Stimulated activated naive CD8-positive, alpha-beta T cell treated with anti-CD3 and anti-CD28 coated beads, Interleukin-15, Interleukin-2, amounts not matched to agents 100 ng/mL and 50 ng/mL, for 24 hours (primary cell): ENCODE data around the gene CIROP.

Experiments used
- H3K27ac Mint-ChIP-seq: one replicate; pipeline ENCODE4 v1.8.0; 2021; ENCODE audit warnings: mild to moderate bottlenecking, mixed read lengths
- H3K27me3 Mint-ChIP-seq: one replicate; pipeline ENCODE4 v1.8.0; 2021; ENCODE audit warnings: mixed read lengths
- H3K36me3 Mint-ChIP-seq: one replicate; pipeline ENCODE4 v1.8.0; 2021; ENCODE audit warnings: low read depth, mixed read lengths
- H3K4me1 Mint-ChIP-seq: one replicate; pipeline ENCODE4 v1.8.0; 2021; ENCODE audit warnings: low read depth, mixed read lengths
- H3K4me3 Mint-ChIP-seq: one replicate; pipeline ENCODE4 v1.8.0; 2021; ENCODE audit warnings: mild to moderate bottlenecking, mixed read lengths
- H3K9me3 Mint-ChIP-seq: one replicate; pipeline ENCODE4 v1.8.0; 2021; ENCODE audit warnings: mixed read lengths

CIROP gene

GRCh38 chr14:23074906-23075305 is 29.9 kb downstream of the CIROP start:
- Mint-ChIP-seq H3K9me3 (no peaks in the 10 kb centered on the region), H3K4me3 (no peak overlapping the region), H3K27me3 (no peaks in the 10 kb centered on the region), H3K4me1 (peaks cover 35% of the 10 kb centered on the region), H3K27ac (no peak overlapping the region), H3K36me3 (peaks cover 76% of the 10 kb centered on the region)

DNA sequence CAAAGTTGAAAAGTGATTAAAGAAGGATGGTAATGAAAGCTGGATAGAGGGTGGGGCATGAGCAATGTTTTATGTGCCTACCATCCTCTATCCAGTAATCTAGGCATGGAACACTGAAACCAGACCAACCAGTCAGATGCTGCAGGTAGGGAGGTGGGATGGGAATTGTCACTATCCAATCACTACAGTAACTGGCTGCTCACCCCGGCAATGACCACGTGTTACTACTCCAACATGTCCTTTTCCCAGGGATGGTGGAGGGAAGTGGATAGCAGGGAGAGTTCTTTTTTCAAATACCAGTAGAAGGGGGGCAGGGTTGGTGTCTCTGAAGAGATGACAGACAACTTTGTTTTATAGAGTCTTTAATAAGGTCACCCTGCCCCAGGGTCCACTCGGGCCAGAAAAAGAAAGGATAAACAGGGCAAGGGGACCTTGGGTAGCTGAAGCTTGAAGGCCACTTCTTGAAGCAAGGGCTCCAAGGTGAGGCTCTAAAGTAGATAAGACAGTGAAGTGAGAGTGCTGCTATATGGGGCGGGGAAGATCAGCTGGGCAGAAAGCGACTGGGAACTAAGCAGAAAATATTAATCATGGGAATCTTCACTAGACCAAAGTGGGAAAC is 32.8 kb downstream of the CIROP start:
- Mint-ChIP-seq H3K27ac (peak overlapping the region; percentile 97), H3K36me3 (peaks cover 67% of the 10 kb centered on the region), H3K9me3 (no peaks in the 10 kb centered on the region), H3K4me1 (peaks cover 40% of the 10 kb centered on the region), H3K4me3 (peak overlapping the region; percentile 95), H3K27me3 (no peaks in the 10 kb centered on the region)

- Mint-ChIP-seq H3K9me3 (no peaks in the 10 kb centered on the region), H3K27me3 (no peaks in the 10 kb centered on the region), H3K4me3 (peak overlapping the region; percentile 95), H3K27ac (peak overlapping the region; percentile 97), H3K4me1 (peaks cover 40% of the 10 kb centered on the region), H3K36me3 (peaks cover 63% of the 10 kb centered on the region)
These were observed 33.4 kb downstream of the CIROP start for GRCh38 chr14:23071244-23071920.

DNA sequence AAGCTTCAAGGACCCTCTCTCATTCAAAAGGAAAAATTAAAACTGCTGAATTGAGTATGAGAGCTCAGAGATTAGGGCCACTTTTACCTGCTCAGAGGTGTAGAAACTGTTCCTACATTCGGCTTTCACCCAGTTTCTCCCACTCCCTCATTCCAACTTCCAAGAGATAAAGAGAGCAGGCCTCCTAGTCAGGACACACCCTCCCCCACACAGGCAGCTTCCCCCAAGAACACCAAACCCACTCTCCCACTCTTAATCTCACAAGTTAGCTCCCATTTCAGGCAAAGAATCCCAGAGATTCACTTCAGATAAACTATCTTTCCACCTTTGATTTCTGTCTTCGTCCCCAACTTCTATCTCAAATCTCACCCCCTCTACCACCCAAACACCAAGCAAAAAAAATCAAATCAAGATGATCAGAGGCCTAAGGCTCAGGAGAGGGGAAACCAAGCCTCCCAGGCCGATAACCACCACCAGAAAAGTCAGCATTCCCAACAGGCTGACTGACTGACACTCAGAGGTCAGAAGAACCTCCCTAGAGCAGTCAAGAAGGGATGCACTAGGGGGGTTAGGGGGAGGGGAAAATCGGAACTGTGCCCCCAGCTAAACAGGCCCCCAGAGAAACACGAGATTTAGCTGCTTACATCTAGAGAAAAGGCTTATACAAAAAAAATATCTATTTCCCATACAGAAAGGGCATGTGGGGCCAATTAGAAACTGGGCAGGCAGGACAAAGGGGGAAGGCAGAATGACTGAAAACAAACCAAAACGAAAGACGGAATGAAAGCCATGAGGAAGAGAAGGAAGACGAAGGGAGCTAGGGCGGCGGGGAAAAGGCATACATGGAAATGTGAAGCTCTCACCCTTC is 34.3 kb downstream of the CIROP start:
- Mint-ChIP-seq H3K36me3 (peaks cover 65% of the 10 kb centered on the region), H3K27me3 (no peaks in the 10 kb centered on the region), H3K27ac (peak overlapping the region; percentile 97), H3K4me1 (peaks cover 47% of the 10 kb centered on the region), H3K9me3 (no peaks in the 10 kb centered on the region), H3K4me3 (peak overlapping the region; percentile 95)

DNA sequence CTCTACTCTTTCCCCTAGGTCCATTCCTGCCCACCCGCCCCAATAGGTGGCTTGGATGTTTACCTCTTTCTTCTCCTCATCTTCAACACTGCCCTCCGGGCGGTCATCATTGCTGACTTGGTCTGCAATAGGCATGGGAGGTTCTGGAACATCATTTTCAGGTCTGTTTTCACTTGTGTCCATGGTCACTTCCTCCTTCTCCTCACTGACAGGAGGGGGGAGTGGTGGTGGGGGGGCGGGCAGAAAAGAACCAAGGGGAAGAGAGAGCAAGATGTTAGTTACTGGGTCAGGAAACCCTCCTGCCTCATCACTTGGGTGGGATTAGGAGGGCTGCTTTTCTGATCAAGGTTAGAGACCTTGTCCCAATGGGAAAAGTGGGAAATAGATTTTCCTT is 35.4 kb downstream of the CIROP start:
- Mint-ChIP-seq H3K9me3 (no peaks in the 10 kb centered on the region), H3K27ac (peak overlapping the region; percentile 72), H3K27me3 (no peaks in the 10 kb centered on the region), H3K4me3 (peak overlapping the region; percentile 95), H3K4me1 (peaks cover 47% of the 10 kb centered on the region), H3K36me3 (peaks cover 66% of the 10 kb centered on the region)

- H3K36me3 Mint-ChIP-seq = peaks cover 69% of the 10 kb centered on the region
- H3K27ac Mint-ChIP-seq = peak overlapping the region; percentile 72
- H3K27me3 Mint-ChIP-seq = no peaks in the 10 kb centered on the region
- H3K9me3 Mint-ChIP-seq = no peaks in the 10 kb centered on the region
- peak overlapping the region; percentile 51 for H3K4me3 Mint-ChIP-seq
- H3K4me1 Mint-ChIP-seq = peaks cover 47% of the 10 kb centered on the region
These were observed 35.9 kb downstream of the CIROP start for GRCh38 chr14:23068789-23069412.

GRCh38 chr14:23067847-23068788 is 36.7 kb downstream of the CIROP start:
- Mint-ChIP-seq H3K4me3 (peak overlapping the region; percentile 51), H3K4me1 (peaks cover 47% of the 10 kb centered on the region), H3K27ac (peak overlapping the region; percentile 40), H3K9me3 (no peaks in the 10 kb centered on the region), H3K36me3 (peaks cover 77% of the 10 kb centered on the region), H3K27me3 (no peaks in the 10 kb centered on the region)

GRCh38 chr14:23066855-23067744 is 37.7 kb downstream of the CIROP start:
- no peak overlapping the region for H3K27ac Mint-ChIP-seq
- peaks cover 78% of the 10 kb centered on the region for H3K36me3 Mint-ChIP-seq
- H3K4me3 Mint-ChIP-seq = no peak overlapping the region
- no peaks in the 10 kb centered on the region for H3K27me3 Mint-ChIP-seq
- no peaks in the 10 kb centered on the region for H3K9me3 Mint-ChIP-seq
- peaks cover 39% of the 10 kb centered on the region for H3K4me1 Mint-ChIP-seq

GRCh38 chr14:23066368-23066767 is 38.4 kb downstream of the CIROP start:
- peaks cover 32% of the 10 kb centered on the region for H3K4me1 Mint-ChIP-seq
- H3K27me3 Mint-ChIP-seq = no peaks in the 10 kb centered on the region
- no peak overlapping the region for H3K27ac Mint-ChIP-seq
- H3K9me3 Mint-ChIP-seq = no peaks in the 10 kb centered on the region
- H3K4me3 Mint-ChIP-seq = no peak overlapping the region
- H3K36me3 Mint-ChIP-seq = peaks cover 74% of the 10 kb centered on the region

DNA sequence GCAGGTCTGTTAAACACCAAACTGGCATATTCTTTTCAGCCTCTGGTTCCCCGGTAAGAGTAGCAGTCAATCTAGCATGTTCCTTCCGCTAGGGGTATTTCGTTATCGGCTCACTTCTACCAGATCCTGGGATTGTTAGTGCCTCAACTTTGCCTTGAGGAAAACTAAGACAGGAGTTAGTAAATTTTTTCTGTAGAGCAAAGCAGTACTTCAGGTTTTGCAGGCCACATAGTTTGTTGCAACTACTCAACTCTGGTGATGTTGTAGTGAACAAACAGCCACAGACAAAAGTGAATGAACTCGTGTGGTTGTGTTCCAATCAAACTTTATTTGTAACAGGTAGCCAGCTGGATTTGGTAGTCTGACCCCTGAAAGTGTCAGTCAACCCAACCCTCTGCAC is 41.2 kb downstream of the CIROP start:
- peaks cover 76% of the 10 kb centered on the region for H3K36me3 Mint-ChIP-seq
- peaks cover 7% of the 10 kb centered on the region for H3K4me1 Mint-ChIP-seq
- H3K4me3 Mint-ChIP-seq = no peak overlapping the region
- H3K27me3 Mint-ChIP-seq = no peaks in the 10 kb centered on the region
- no peaks in the 10 kb centered on the region for H3K9me3 Mint-ChIP-seq
- no peak overlapping the region for H3K27ac Mint-ChIP-seq

- no peak overlapping the region for H3K4me3 Mint-ChIP-seq
- no peaks in the 10 kb centered on the region for H3K27me3 Mint-ChIP-seq
- no peak overlapping the region for H3K27ac Mint-ChIP-seq
- H3K9me3 Mint-ChIP-seq = no peaks in the 10 kb centered on the region
- peaks cover 13% of the 10 kb centered on the region for H3K4me1 Mint-ChIP-seq
- H3K36me3 Mint-ChIP-seq = peaks cover 70% of the 10 kb centered on the region
These were observed 42.8 kb downstream of the CIROP start for GRCh38 chr14:23062002-23062401.

DNA sequence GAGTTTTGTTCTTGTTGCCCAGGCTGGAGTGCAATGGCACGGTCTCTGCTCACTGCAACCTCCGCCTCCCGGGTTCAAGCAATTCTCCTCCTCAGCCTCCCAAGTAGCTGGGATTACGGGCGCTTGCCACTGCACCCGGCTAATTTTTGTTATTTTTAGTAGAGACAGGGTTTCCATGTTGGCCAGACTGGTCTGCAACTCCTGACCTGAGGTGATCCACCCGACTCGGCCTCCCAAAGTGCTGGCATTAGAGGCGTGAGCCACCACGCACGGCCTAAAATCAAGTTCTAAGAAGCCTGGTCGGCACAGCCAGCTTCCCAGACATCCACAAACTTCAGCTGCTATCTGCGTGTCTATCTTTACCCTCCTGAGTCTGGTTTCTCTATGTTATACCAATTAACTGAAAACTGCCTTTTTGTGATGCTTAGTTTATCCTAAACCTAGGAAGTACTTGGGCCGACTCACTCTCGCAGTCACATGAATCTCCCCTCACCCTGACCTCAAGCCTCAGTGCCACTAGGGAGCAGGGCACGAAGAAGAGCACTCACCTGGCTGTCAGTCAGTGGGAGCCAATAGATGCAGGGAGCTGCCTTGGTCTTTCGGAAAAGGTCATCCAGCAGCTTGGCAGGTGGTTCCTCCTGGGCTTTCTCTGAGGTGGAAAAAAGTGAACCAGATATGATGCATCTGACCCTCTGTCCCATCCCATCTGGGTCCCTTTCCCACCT is 44.1 kb downstream of the CIROP start:
- Mint-ChIP-seq H3K9me3 (no peaks in the 10 kb centered on the region), H3K27me3 (peaks cover 5% of the 10 kb centered on the region), H3K27ac (no peak overlapping the region), H3K36me3 (peaks cover 61% of the 10 kb centered on the region), H3K4me1 (peaks cover 20% of the 10 kb centered on the region), H3K4me3 (no peak overlapping the region)
